SK-N-SH (cell line): ENCODE data around the gene ARL17B.

Source experiments
- CTCF ChIP-seq: fragments of 200-600 bp; sonication (generic); IDR thresholded peaks from 2 replicates; pipeline ENCODE4 v1.6.1; 2017; ENCODE audit warnings: antibody characterized with exemption, mild to moderate bottlenecking, moderate library complexity
- EP300 ChIP-seq, 2 experiments: IDR thresholded peaks; 2 replicates each; pipeline versions ENCODE4 v1.4.0 to v1.6.1; 2012; ENCODE audit warnings: borderline replicate concordance in 1 of 2, low read depth in 1 of 2, low read length in 1 of 2
- POLR2AphosphoS5 ChIP-seq: IDR thresholded peaks from 2 replicates; pipeline ENCODE4 v1.6.1; 2012; ENCODE audit warnings: low read depth, low read length
- RXRA ChIP-seq: IDR thresholded peaks from 2 replicates; pipeline ENCODE4 v1.4.0; 2012; ENCODE audit warnings: low read depth, mild to moderate bottlenecking, borderline replicate concordance
- TF ChIP-seq, protein P1 (sequence below): IDR thresholded peaks from 2 replicates; pipeline ENCODE4; 2012

- TF ChIP-seq EP300 (IDR thresholded peaks at IDR 0.05; ENCODE audit: borderline replicate concordance in 1 of 2, low read depth in 1 of 2, low read length in 1 of 2) (no peak), CTCF (no peak; the same call in 1 of the 2 replicates), RXRA (no peak), POLR2AphosphoS5 (peak; percentile 7; the same call in 1 of the 2 replicates)
- TF ChIP-seq, protein P1, sequence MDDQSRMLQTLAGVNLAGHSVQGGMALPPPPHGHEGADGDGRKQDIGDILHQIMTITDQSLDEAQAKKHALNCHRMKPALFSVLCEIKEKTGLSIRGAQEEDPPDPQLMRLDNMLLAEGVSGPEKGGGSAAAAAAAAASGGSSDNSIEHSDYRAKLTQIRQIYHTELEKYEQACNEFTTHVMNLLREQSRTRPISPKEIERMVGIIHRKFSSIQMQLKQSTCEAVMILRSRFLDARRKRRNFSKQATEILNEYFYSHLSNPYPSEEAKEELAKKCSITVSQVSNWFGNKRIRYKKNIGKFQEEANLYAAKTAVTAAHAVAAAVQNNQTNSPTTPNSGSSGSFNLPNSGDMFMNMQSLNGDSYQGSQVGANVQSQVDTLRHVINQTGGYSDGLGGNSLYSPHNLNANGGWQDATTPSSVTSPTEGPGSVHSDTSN = no peak
These were observed 94.7 kb downstream of the ARL17B start for GRCh38 chr17:46266656-46267544.
